HG02798 (cell line): ENCODE data around the gene CDC123.
"Not testable (repeated sequence)": the region's sequence is repeated elsewhere in the genome, so short reads cannot be mapped to it uniquely, and the experiment has no call there.

Source experiments
- ATAC-seq: cut with Tn5 transposase; IDR thresholded peaks from one replicate; pipeline ENCODE4 v1.9.1; 2021; ENCODE audit warnings: mild to moderate bottlenecking; ENCODE audit not compliant: unreplicated experiment, poor library complexity

The CDC123 gene, protein sequence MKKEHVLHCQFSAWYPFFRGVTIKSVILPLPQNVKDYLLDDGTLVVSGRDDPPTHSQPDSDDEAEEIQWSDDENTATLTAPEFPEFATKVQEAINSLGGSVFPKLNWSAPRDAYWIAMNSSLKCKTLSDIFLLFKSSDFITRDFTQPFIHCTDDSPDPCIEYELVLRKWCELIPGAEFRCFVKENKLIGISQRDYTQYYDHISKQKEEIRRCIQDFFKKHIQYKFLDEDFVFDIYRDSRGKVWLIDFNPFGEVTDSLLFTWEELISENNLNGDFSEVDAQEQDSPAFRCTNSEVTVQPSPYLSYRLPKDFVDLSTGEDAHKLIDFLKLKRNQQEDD

DNA sequence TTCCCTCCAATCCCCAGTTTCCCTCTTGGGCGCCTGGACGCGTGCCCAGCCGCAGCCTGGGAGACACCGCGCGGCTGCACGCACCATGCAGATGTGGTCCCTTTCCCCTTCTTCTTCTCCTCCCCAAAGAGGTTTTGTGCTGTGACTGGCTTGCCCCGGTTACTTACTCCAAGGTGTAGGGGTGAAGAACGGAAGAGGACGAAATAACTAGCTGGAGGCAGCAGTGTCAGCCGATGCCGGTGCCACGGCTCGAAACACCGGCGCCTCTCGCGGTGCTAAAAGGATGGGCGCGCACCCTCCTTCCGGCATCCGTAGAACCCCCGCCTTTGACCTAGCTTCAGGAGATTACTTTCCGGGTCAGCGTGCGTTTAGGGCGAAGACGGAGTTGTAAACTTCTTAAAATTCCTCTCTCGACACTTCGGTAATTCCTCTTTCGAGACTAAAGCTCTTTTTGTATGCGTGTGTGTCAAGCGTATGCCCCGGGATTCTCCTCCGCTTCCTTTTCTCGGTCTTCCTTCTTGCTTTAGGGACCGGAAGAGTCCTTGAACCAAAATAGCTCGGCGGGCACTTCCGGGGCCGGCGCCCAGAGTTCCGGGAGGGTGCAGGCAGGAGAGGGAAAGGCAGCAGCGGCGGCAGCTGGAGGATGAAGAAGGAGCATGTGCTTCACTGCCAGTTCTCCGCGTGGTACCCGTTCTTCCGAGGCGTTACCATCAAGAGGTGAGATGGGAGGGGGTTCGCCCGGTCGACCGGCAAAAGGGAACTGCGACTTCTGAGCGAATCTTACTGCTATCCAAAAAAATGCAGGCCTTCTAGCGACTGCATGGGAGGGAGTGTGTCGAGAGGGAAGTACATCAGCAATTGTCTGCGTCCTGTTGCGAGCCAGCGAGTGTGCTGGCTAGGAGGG lies at the start of gene CDC123, which contains the start of gene NUDT5:
TSS of gene CDC123 (plus strand) at position 586 of the 904 bp plus-strand sequence. CDS start at position 644, 58 bp downstream.
TSS of gene NUDT5 (minus strand) at position 289 of the 904 bp plus-strand sequence. CDS start 9,600 bp downstream, outside the sequence.
- ATAC-seq = peak; percentile 95

DNA sequence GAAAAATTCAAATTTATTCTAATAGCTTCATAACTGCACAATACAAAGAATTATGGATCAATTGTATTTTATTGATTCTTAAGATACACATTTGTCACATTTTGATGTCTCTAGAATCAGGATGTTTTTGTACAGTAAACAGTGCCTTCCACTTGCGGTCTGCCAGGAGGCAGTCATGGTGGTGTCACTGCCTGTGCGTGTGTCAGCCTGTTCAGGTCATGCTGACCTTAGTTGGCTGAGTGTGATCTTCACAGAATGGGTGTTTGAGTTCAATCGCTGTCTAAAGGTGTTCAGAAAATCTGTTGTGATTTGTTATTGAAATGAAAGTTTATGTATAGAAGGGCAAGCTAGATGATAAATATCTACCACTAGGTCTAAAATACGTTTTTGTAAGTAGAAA lies 45.8 kb upstream of the CDC123 start:
- no peak for ATAC-seq

DNA sequence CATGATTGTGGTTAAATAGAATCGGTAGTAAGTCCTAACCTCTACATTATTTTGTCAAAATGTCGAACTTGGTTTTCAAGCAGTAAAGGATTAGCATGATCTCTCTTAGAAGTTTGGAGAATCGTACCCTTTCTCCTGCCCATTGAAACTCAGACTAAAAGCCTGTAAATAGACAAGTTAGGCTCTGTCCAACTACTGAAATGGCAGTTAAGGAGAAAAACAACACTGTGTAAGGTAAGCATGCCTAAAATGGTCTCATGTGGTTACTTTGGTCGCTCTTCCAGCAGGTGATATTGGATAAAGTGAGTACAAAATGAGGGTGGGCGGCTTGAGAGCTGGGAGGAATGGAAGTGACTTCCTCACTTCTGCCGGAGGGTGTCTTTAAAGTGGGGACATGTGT lies 41.5 kb upstream of the CDC123 start:
- no peak for ATAC-seq

DNA sequence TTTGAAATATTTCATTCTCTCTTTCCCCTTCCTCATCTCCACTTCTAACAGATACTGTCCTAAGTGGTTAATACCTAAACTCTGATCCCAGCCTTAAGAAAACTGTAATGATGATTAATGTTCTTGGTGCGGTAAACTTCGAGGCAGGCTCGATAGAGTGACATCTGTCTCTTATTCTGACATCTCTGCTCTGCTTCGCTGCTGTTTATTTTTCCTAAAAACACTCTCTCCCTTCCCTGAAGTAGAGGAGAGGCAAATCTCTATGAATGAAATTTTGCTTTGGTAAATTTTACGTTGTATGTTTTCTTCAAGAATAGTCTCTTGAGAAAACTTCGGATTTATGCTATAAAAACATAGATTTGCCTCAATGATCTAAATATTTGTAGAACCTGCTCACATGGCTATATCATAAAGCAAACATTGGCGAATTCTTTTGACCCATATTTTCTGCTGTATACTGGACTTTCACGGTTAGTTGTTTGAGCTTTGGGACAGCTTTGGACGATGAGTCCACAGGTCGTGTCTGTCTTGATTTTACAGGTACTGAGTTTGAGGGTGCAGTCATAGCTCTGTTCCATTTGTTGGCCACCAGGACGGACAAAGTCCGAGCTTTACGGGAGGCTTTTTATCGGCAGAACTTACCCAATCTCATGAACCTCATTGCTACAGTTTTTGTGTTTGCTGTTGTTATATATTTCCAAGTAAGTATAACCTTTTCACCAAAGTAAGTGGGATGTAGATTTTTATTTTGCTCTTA lies 39.4 kb upstream of the CDC123 start:
- ATAC-seq = no peak

DNA sequence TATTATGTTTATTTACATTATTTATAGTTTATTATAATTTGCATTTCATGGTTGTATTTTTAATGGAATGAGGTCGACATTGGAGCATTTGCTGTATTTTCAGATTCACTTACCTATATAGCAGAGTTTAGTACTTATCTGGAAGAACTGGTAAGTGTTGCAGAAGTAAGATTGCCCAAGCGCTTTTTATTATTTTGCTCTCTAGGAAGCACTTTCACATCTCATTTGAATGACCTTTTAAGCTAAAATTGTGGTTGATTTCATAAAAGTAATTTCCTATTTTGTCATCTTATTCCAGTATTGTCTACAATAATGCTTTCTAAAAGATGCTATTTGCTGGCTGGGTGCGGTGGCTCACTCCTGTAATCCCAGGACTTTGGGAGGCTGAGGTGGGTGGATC lies 37.9 kb upstream of the CDC123 start:
- no peak for ATAC-seq

DNA sequence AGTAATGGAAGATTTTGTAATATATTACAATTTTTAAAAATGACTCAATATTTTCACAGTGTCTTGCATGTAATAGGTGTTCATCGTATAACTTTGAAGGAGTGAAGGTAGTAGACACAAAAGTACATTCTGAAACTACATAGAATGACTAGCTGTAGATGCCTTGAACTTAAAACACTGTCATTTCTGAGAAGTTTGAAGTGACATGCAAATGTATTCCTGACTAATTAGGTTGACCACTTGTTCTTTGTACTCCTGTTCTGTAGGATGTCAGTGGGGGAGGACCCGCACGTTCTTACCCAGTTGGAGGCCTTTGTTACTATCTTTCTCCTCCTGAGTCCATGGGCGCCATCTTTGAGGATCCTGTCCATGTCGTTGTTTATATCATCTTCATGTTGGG lies 35.3 kb upstream of the CDC123 start:
- no peak for ATAC-seq

DNA sequence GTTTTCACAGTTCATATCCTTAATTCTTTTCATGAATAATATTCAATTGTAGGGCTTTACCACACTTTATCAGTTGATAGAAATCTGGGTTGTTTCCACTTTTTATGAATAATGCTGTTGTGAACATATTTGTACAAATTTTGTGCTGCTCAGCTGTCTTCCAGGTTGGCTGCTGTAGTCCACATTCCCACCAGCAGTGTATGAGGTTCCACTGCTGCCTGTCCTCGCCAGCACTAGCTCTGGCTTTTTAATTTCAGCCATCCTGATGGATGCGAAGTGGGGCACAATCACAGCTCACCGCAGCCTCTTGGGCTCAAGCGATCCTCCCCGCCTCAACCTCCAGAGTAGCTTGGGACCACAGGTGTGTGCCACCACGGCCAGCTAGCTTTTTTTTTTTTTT lies 33.1 kb upstream of the CDC123 start:
- no peak for ATAC-seq

DNA sequence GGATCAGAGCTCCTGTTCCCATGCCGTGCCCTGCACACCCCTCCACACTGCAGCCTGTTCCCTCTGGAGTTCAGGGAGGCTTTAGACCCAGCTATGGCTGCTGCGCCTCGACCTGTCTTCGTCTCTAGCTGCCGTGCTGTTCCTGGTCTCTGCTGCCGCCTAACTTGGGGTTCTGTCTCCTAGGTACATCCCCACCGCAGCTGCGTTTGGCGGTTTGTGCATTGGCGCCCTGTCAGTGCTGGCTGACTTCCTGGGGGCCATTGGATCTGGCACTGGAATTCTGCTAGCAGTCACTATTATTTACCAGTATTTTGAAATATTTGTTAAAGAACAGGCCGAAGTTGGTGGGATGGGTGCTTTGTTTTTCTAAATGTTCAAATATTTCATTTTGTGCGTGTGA lies 31.9 kb upstream of the CDC123 start:
- no peak for ATAC-seq

DNA sequence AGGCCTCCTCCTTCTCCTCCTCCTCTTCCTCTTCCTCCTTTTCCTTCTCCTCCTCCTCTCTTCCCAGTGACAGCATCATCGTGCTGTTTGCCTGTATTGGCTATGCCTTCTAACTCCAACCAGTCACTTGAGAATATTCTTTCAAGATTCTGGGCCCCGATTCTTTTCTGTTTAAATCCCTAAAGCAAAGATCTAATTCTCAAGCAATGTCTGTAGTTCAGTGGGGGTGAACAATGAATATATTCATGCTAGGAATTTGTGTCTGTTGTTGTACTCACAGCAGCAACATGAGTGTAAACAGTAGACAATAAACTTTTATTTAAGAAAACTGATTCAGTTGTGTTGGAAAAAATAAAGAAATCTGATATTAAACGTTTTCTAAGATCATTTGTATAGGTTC lies 31.0 kb upstream of the CDC123 start:
- ATAC-seq = no peak

DNA sequence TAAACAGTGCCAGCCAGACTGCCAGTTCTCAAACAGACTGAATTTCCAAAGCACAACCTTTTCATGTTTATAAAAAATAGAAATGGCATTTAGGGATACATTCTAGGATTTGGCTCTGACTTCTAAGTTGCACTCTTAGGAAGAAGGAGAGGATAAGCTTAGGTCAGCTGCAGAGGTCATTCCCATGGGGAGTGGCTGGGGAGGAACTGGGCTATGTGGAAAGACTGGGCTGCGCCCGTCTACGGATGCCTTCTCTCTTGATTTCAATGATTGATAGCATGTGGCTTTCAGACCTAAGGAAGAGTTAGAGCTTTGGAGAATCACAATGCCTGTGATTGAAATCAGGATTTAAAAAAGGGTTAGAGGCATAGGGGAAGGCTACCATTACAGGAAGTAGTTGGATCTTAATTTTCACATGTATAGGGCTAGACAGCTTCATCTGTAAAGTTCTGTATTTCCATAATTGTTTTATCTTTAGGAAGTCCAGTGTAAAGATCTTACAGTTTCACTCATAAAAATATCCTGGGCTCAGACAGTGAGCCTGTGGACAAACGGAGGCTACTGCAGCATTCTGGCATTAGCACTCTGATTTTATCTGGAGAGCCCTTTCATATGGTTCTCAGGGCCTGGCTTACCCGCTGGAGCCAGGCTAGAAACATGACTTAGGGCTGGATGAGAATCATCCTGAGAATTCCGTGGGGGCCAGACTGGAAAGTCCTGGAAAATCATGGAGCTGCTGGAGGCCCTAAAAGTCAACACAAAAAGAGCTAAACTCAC lies 29.8 kb upstream of the CDC123 start:
- no peak for ATAC-seq

DNA sequence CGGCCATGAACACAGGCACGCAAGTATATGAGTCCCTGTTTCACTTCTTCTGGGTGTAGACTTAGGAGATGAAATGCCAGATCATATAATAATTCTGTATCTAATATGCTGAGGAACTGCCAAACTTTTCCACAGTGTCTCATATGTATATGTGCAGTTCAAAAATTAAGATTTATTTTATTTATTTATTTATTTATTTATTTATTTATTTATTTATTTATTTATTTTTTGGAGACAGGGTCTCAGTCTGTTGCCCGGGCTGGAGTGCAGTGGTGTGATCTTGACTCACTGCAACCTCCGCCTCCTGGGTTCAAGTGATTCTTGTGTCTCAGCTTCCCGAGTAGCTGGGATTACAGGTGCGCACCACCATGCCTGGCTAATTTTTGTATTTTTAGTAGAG lies 24.5 kb upstream of the CDC123 start:
- ATAC-seq = not testable (repeated sequence)

DNA sequence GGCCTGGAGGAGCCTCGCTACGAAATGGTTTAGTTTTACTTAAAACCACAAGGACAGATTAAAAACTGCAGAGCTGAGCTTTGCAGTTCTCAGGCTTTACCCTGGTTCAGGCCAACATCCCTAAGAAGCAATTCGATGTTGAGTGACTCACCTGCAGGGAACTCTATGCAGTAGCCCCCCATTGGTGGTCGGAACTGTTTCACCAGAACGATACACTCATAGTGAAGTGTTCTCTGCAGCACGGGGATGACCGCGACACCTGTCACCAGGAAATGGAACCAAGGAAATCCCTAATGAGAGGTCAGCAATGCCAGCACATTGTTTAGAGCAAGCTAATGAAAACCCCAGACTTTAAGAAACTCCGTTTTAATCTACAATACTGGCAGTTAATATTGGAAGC lies 18.3 kb upstream of the CDC123 start:
- ATAC-seq = no peak

DNA sequence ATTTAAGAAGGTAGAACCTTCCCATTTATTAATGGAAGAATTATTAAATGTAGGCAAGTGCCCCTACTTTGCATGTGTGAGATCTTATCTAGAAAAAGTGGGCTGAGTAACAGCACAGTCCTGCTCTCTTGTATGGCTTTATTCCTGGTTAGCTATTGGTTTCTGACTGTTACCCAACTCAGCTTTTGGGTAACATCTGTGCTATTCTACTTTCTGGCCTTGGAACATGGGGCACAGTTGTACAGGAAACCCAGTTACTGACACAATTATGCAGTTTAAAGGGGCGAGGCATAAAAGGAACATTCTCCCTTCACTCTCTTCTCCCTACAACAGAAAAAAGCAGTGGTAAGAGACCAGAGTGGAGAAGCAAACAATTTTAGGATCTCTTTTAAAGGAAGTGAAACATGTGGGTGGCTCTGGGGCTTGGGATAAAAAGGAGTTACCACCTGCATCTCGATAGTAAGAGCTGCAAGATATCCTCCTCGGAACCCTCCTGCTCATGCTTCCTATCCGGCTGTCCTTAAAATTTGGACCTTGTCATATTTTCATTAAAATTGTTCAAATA lies 16.3 kb upstream of the CDC123 start:
- ATAC-seq = no peak

DNA sequence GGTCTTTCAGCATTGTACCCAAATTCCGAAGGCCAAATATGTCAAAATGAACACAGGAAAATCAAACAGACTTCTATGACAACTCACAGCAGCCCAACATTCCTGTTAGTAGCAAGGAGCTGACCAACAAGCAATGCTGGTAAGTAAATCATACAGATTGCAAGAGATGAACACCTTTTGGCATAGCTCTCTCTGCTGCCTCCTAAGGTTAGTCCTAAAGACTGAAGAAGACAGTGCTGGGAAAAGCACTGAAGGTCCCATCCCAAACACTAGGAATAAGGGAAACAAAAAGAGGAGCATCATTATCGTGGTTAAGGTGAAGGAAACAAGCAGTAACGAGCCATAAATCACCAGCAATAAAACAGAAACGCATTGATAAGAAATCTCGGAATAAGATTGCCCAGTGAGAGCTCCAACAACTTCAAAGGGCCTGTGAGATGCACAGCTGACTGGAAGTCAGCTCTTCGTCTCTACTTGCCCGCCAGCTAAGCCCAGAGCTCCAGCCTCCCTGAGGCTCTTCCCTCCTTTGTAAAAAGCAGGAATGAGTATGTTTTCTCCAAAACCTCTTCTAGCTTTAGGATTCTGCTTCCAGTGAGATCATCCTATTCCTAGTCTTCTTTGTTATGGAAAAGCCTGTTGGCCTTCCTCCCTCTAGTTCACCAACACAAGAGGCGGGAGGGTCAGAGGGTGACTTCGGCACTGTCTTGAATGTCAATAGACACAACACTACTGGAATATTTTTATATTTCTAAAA lies 15.6 kb upstream of the CDC123 start:
- ATAC-seq = no peak

DNA sequence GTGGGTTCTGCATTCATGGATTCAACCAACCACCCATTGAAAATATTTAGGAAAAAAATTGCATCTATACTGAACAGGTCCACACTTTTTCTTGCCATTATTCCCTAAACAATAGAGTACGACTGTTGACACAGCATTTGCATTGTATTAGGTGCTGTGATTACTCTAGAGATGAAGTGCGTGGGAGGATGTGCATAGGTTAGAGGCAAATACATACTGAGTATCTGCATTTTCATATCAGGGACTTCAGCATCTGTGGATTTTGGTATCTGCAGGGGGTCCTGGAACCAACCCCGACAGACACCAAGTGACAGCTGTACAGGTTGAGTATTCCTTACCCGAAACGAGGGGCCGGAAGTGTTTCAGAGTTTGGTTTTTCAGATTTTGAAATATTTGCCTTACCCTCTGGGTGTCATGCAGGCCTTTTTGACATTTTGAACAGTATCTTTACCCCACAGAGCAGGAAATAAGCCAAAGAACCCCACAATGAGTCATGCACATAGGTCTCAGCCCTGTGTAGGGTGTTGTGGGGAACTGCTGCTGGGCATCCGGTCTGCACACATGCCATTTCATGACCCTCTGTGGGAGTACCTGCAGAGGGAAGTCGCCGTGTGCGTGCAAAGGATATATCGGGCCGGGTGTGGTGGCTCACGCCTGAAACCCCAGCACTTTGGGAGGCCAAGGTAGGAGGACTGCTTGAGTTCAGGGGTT lies 14.8 kb upstream of the CDC123 start:
- ATAC-seq = no peak

DNA sequence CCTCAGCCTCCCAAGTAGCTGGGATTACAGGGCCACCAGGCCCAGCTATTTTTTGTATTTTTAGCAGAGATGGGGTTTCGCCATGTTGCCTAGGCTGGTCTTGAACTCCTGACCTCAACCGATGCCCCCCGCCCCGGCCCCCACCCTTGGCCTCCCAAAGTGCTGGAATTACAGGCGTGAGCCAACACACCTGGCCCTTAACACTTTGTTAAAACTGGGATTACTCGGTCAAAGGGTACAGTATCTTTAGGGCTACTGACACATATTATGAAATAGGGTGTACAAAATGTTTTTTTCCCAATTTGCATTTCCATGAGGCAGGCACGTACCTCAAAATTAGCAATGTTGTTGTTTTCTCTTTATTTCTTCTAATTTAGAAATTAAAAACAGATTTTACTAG lies 11.8 kb upstream of the CDC123 start:
- no peak for ATAC-seq

DNA sequence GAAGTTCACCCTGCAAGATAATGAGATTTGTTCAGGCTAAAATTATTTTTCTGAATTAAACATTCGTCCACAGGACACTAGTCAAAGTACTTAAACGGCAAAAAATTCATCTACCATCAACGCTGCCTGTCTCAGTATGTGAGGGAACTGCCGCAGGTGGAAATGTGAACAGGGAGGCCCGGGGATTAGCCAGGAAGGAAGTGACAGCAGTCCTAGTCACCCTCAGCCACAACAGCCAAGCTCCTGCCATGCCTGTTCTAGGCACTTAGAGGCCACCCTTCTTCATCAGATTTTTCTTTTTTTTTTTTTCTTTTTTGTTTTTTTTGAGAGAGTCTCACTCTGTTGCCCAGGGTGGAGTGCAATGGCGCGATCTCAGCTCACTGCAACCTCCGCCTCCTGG lies 9.7 kb upstream of the CDC123 start:
- ATAC-seq = no peak

DNA sequence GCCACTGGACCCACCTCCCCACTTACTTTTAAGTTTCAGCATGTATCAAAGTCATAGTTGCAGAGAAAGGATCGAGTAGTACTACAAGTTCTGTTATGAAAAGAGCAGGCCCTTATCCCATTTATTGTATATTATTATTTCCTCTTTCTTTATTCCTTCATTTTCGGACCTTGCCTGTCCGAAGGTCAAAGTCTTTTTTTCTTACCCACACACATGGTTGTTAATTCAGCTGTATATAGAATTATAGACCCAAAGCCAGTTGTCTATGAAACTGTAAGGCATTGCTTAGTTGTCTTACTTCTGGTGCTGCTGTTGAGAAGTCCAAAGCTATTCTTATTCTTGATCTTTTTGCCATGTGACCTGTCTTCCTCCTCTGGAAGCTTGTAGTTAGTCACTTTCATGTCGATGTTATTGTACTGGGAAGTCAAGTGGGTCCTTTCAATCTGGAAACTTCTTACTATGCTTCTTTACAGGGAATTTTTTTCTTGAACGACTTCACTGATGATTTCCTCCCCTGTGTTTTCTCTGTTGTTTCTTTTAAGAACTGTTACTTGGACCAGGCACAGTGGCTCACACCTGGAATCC lies 8.6 kb upstream of the CDC123 start:
- ATAC-seq = no peak
